AG09309 (cell line): Measurements from ENCODE around the gene CACNG1.

Source experiments
- DNase-seq: peaks from one replicate; pipeline ENCODE4 v3.0.0-alpha.2; 2010; ENCODE audit warnings: low read depth
- H3K4me3 ChIP-seq: 2 replicates; pipeline ENCODE4 v1.5.1; 2011; ENCODE audit warnings: mild to moderate bottlenecking, low read depth, low read length, moderate library complexity; ENCODE audit not compliant: control insufficient read depth
- CTCF ChIP-seq: IDR thresholded peaks from 2 replicates; pipeline ENCODE4 v1.5.1; 2011; ENCODE audit warnings: mild to moderate bottlenecking, low read depth, low read length, inconsistent platforms; ENCODE audit not compliant: insufficient read depth, control insufficient read depth; ENCODE audit errors: missing control alignments

The CACNG1 gene

GRCh38 chr17:67007266-67007665 is 37.1 kb upstream of the CACNG1 start:
- DNase-seq, result no peak
- H3K4me3 ChIP-seq, result no peak overlapping the region
- TF ChIP-seq CTCF, result no peak

- H3K4me3 ChIP-seq, result no peak overlapping the region
- DNase-seq, result no peak
- no peak for TF ChIP-seq CTCF
These were observed 36.3 kb upstream of the CACNG1 start for GRCh38 chr17:67008101-67008500.

GRCh38 chr17:67011527-67012175 is 32.7 kb upstream of the CACNG1 start:
- no peak for DNase-seq
- no peak overlapping the region for H3K4me3 ChIP-seq
- TF ChIP-seq CTCF, result no peak

- no peak overlapping the region for H3K4me3 ChIP-seq
- no peak for TF ChIP-seq CTCF
- DNase-seq, result no peak
These were observed 30.5 kb upstream of the CACNG1 start for GRCh38 chr17:67013891-67014290.

GRCh38 chr17:67015001-67015400 is 29.4 kb upstream of the CACNG1 start:
- no peak for DNase-seq
- no peak overlapping the region for H3K4me3 ChIP-seq
- TF ChIP-seq CTCF, result no peak

- H3K4me3 ChIP-seq, result no peak overlapping the region
- no peak for TF ChIP-seq CTCF
- DNase-seq, result no peak
These were observed 28.2 kb upstream of the CACNG1 start for GRCh38 chr17:67016039-67016762.
